Activated T-helper 2 cell treated with anti-CD3 and anti-CD28 coated beads, Interferon-gamma antibody, Interleukin-2, Interleukin-4, amounts not matched to agents 10 μg/mL and 5 μg/mL and 100 μg/mL, durations not matched to agents 14 hours and 24 hours and 36 hours (primary cell): ENCODE results near the gene PDGFB. TPM values are rescaled to one million over a fixed set of nuclear protein-coding genes. Genes with fewer than 3 reads are reported as not detected.

ENCODE experiments used
- DNase-seq: peaks from one replicate; pipeline ENCODE4 v3.0.0; 2021; ENCODE audit warnings: low spot score
- H3K27ac Mint-ChIP-seq: one replicate; pipeline ENCODE4 v1.8.0; 2021; ENCODE audit warnings: mixed read lengths
- H3K27me3 Mint-ChIP-seq: one replicate; pipeline ENCODE4 v1.8.0; 2021; ENCODE audit warnings: low read depth, mixed read lengths
- H3K36me3 Mint-ChIP-seq: one replicate; pipeline ENCODE4 v1.8.0; 2021; ENCODE audit warnings: low read depth, mixed read lengths
- H3K4me1 Mint-ChIP-seq: one replicate; pipeline ENCODE4 v1.8.0; 2021; ENCODE audit warnings: low read depth, mixed read lengths
- H3K4me3 Mint-ChIP-seq: one replicate; pipeline ENCODE4 v1.8.0; 2021; ENCODE audit warnings: low read depth, mild to moderate bottlenecking, moderate library complexity, mixed read lengths
- H3K9me3 Mint-ChIP-seq: one replicate; pipeline ENCODE4 v1.8.0; 2021; ENCODE audit warnings: mixed read lengths
- intact Hi-C: fragments of 100-400 bp; cut with micrococcal nuclease; formaldehyde crosslinking; loops from one replicate; pipeline ENCODE4 v1.15.1; 2023
- total RNA-seq: library from RNA; stranded (reverse); gene quantifications from 2 replicates; pipeline ENCODE4 v1.2.3, GENCODE V29; 2022

PDGFB gene
- total RNA-seq, 1 donor from 2014 or later, result 4.2 TPM

GRCh38 chr22:39181356-39181755, 63.4 kb downstream of the PDGFB start:
- DNase-seq, result no peak
- Mint-ChIP-seq H3K27me3 (peaks cover 2% of the 10 kb centered on the region), H3K27ac (no peak overlapping the region), H3K4me3 (no peak overlapping the region), H3K36me3 (no peaks in the 10 kb centered on the region), H3K4me1 (peaks cover 6% of the 10 kb centered on the region), H3K9me3 (no peaks in the 10 kb centered on the region)
- intact Hi-C loops, result no loop called here

GRCh38 chr22:39179841-39180335, 64.9 kb downstream of the PDGFB start:
- peaks cover 6% of the 10 kb centered on the region for H3K4me1 Mint-ChIP-seq
- H3K36me3 Mint-ChIP-seq, result no peaks in the 10 kb centered on the region
- DNase-seq, result no peak
- H3K27me3 Mint-ChIP-seq, result peaks cover 2% of the 10 kb centered on the region
- no peak overlapping the region for H3K4me3 Mint-ChIP-seq
- H3K27ac Mint-ChIP-seq, result no peak overlapping the region
- intact Hi-C loops, result no loop called here
- no peaks in the 10 kb centered on the region for H3K9me3 Mint-ChIP-seq

- no peak overlapping the region for H3K4me3 Mint-ChIP-seq
- peaks cover 10% of the 10 kb centered on the region for H3K4me1 Mint-ChIP-seq
- H3K36me3 Mint-ChIP-seq, result no peaks in the 10 kb centered on the region
- no peak overlapping the region for H3K27ac Mint-ChIP-seq
- intact Hi-C loops, result no loop called here
- H3K9me3 Mint-ChIP-seq, result no peaks in the 10 kb centered on the region
- no peak for DNase-seq
- H3K27me3 Mint-ChIP-seq, result peaks cover 2% of the 10 kb centered on the region
These were observed 65.4 kb downstream of the PDGFB start for GRCh38 chr22:39179401-39179827.

GRCh38 chr22:39178206-39179111, 66.3 kb downstream of the PDGFB start:
- H3K4me3 Mint-ChIP-seq, result no peak overlapping the region
- peaks cover 2% of the 10 kb centered on the region for H3K27me3 Mint-ChIP-seq
- H3K4me1 Mint-ChIP-seq, result peaks cover 20% of the 10 kb centered on the region
- H3K27ac Mint-ChIP-seq, result no peak overlapping the region
- intact Hi-C loops, result no loop called here
- no peaks in the 10 kb centered on the region for H3K9me3 Mint-ChIP-seq
- DNase-seq, result no peak
- no peaks in the 10 kb centered on the region for H3K36me3 Mint-ChIP-seq

- Mint-ChIP-seq H3K4me1 (peaks cover 20% of the 10 kb centered on the region), H3K36me3 (no peaks in the 10 kb centered on the region), H3K9me3 (no peaks in the 10 kb centered on the region), H3K27me3 (peaks cover 2% of the 10 kb centered on the region), H3K27ac (no peak overlapping the region), H3K4me3 (no peak overlapping the region)
- no peak for DNase-seq
- intact Hi-C loops, result no loop called here
These were observed 67.0 kb downstream of the PDGFB start for GRCh38 chr22:39177791-39178190.

- H3K27ac Mint-ChIP-seq, result no peak overlapping the region
- no peak for DNase-seq
- peaks cover 20% of the 10 kb centered on the region for H3K4me1 Mint-ChIP-seq
- H3K27me3 Mint-ChIP-seq, result no peaks in the 10 kb centered on the region
- no peak overlapping the region for H3K4me3 Mint-ChIP-seq
- intact Hi-C loops, result no loop called here
- H3K36me3 Mint-ChIP-seq, result no peaks in the 10 kb centered on the region
- no peaks in the 10 kb centered on the region for H3K9me3 Mint-ChIP-seq
These were observed 67.4 kb downstream of the PDGFB start for GRCh38 chr22:39177456-39177775.

- Mint-ChIP-seq H3K27me3 (no peaks in the 10 kb centered on the region), H3K36me3 (no peaks in the 10 kb centered on the region), H3K27ac (no peak overlapping the region), H3K9me3 (no peaks in the 10 kb centered on the region), H3K4me1 (peaks cover 21% of the 10 kb centered on the region), H3K4me3 (no peak overlapping the region)
- no peak for DNase-seq
- intact Hi-C loops, result no loop called here
These were observed 67.9 kb downstream of the PDGFB start for GRCh38 chr22:39176714-39177455.

- no peak for DNase-seq
- H3K4me1 Mint-ChIP-seq, result peaks cover 23% of the 10 kb centered on the region
- no peaks in the 10 kb centered on the region for H3K27me3 Mint-ChIP-seq
- no peak overlapping the region for H3K27ac Mint-ChIP-seq
- H3K9me3 Mint-ChIP-seq, result no peaks in the 10 kb centered on the region
- H3K36me3 Mint-ChIP-seq, result no peaks in the 10 kb centered on the region
- no peak overlapping the region for H3K4me3 Mint-ChIP-seq
- intact Hi-C loops, result no loop called here
These were observed 68.6 kb downstream of the PDGFB start for GRCh38 chr22:39176143-39176713.

GRCh38 chr22:39175353-39176142, 69.2 kb downstream of the PDGFB start:
- DNase-seq, result peak; percentile 6
- peaks cover 29% of the 10 kb centered on the region for H3K4me1 Mint-ChIP-seq
- H3K27me3 Mint-ChIP-seq, result no peaks in the 10 kb centered on the region
- H3K36me3 Mint-ChIP-seq, result no peaks in the 10 kb centered on the region
- H3K9me3 Mint-ChIP-seq, result no peaks in the 10 kb centered on the region
- H3K27ac Mint-ChIP-seq, result no peak overlapping the region
- H3K4me3 Mint-ChIP-seq, result no peak overlapping the region
- intact Hi-C loops, result no loop called here

GRCh38 chr22:39174498-39175352, 70.1 kb downstream of the PDGFB start:
- Mint-ChIP-seq H3K9me3 (no peaks in the 10 kb centered on the region), H3K27ac (peak overlapping the region; percentile 80), H3K4me1 (peaks cover 29% of the 10 kb centered on the region), H3K4me3 (no peak overlapping the region), H3K27me3 (peaks cover under 1% of the 10 kb centered on the region), H3K36me3 (no peaks in the 10 kb centered on the region)
- peak; percentile 38 for DNase-seq
- intact Hi-C loops, result no loop called here

- Mint-ChIP-seq H3K27me3 (peaks cover 2% of the 10 kb centered on the region), H3K27ac (peak overlapping the region; percentile 80), H3K4me3 (no peak overlapping the region), H3K9me3 (no peaks in the 10 kb centered on the region), H3K4me1 (peaks cover 29% of the 10 kb centered on the region), H3K36me3 (no peaks in the 10 kb centered on the region)
- intact Hi-C loops, result no loop called here
- no peak for DNase-seq
These were observed 70.8 kb downstream of the PDGFB start for GRCh38 chr22:39173787-39174497.
